H1 (cell line): Measurements from ENCODE around the gene PTGES2. TPM values are rescaled to one million over a fixed set of nuclear protein-coding genes. Genes with fewer than 3 reads are reported as not detected.

Experiments
- CTCF ChIA-PET: fragments of 300-600 bp; sonication (Branson Sonifier 250); formaldehyde crosslinking; loops from one replicate; lab custom pipeline; 2021; ENCODE audit not compliant: partially characterized antibody; lab: Charles Lee
- POLR2A ChIA-PET: fragments of 300-600 bp; sonication (Branson Sonifier 250); formaldehyde crosslinking; loops from one replicate; lab custom pipeline; 2021; ENCODE audit warnings: inconsistent platforms; ENCODE audit not compliant: partially characterized antibody; lab: Charles Lee
- DNase-seq, 2 experiments: peaks; one replicate each; pipeline versions ENCODE4 v3.0.0 to v3.0.0-alpha.2; 2010 to 2022; ENCODE audit warnings: low spot score in 2 of 2, low read depth in 1 of 2, mixed read lengths in 1 of 2
- FAIRE-seq: peaks from 2 replicates; lab custom pipeline; 2011; peaks lifted over from hg19 to GRCh38; lab: Jason Lieb, UNC
- H2AFZ ChIP-seq: 2 replicates; pipeline ENCODE4 v1.8.1; 2012; ENCODE audit warnings: low read length, inconsistent platforms
- H2AK5ac ChIP-seq: 2 replicates; pipeline ENCODE4 v1.6.1; 2013; ENCODE audit warnings: low read depth, low read length
- H2BK120ac ChIP-seq: replicated peaks from 2 replicates; pipeline ENCODE3; 2013; ENCODE audit warnings: low read depth, low read length, inconsistent platforms
- H2BK12ac ChIP-seq: 2 replicates; pipeline ENCODE4 v1.6.1; 2013; ENCODE audit warnings: low read depth, low read length
- H2BK15ac ChIP-seq: 2 replicates; pipeline ENCODE4 v1.6.1; 2013; ENCODE audit warnings: low read length
- H2BK20ac ChIP-seq: 2 replicates; pipeline ENCODE4 v1.6.1; 2013; ENCODE audit warnings: low read length
- H2BK5ac ChIP-seq: 2 replicates; pipeline ENCODE4 v1.6.1; 2013; ENCODE audit warnings: low read depth, low read length
- H3K14ac ChIP-seq: 2 replicates; pipeline ENCODE4 v1.6.1; 2013; ENCODE audit warnings: inconsistent platforms; ENCODE audit not compliant: insufficient read length
- H3K18ac ChIP-seq: 2 replicates; pipeline ENCODE4 v1.6.1; 2013; ENCODE audit warnings: low read length; ENCODE audit errors: extremely low read depth
- H3K23ac ChIP-seq: 2 replicates; pipeline ENCODE4 v1.6.1; 2013; ENCODE audit warnings: inconsistent platforms; ENCODE audit not compliant: insufficient read length
- H3K23me2 ChIP-seq: 2 replicates; pipeline ENCODE4 v1.6.1; 2013; ENCODE audit warnings: low read depth, low read length
- H3K27ac ChIP-seq: 2 replicates; pipeline ENCODE4 v1.6.1; 2011; ENCODE audit warnings: low read depth, low read length, inconsistent platforms
- H3K27me3 ChIP-seq, 4 experiments: replicated peaks in 1 of 4; 1 replicate in 1 of 4; 2 replicates in 3 of 4; pipeline versions ENCODE4 v1.6.1 to v1.8.1; 2011 to 2013; ENCODE audit warnings: low read length in 3 of 4, mild to moderate bottlenecking in 3 of 4, inconsistent platforms in 2 of 4, mixed read lengths in 2 of 4, moderate library complexity in 1 of 4; ENCODE audit not compliant: control insufficient read depth in 3 of 4, insufficient read depth in 3 of 4; ENCODE audit errors: extremely low read depth in 1 of 4
- H3K36me3 ChIP-seq, 4 experiments: 2 replicates each; pipeline versions ENCODE4 v1.6.1 to v1.8.1; 2011 to 2013; ENCODE audit warnings: mild to moderate bottlenecking in 4 of 4, low read length in 3 of 4, moderate library complexity in 2 of 4, control low read depth in 1 of 4, inconsistent platforms in 1 of 4; ENCODE audit not compliant: insufficient read depth in 4 of 4, control insufficient read depth in 2 of 4
- H3K4ac ChIP-seq: replicated peaks from 2 replicates; pipeline ENCODE3; 2013; ENCODE audit warnings: low read length, low read depth, mixed read lengths, inconsistent platforms; ENCODE audit not compliant: insufficient read length
- H3K4me1 ChIP-seq, 4 experiments: replicated peaks in 1 of 4; 1 replicate in 1 of 4; 2 replicates in 3 of 4; pipeline versions ENCODE4 v1.6.1 to v1.8.1; 2011 to 2013; ENCODE audit warnings: low read length in 3 of 4, inconsistent platforms in 2 of 4, mixed read lengths in 1 of 4; ENCODE audit not compliant: insufficient read depth in 4 of 4, control insufficient read depth in 3 of 4
- H3K4me2 ChIP-seq, 2 experiments: 2 replicates each; pipeline versions ENCODE4 v1.6.1 to v1.8.1; 2011 to 2013; ENCODE audit warnings: low read depth in 2 of 2, low read length in 2 of 2, control low read depth in 1 of 2, inconsistent platforms in 1 of 2, mild to moderate bottlenecking in 1 of 2; ENCODE audit not compliant: insufficient read depth in 1 of 2
- H3K4me3 ChIP-seq, 4 experiments: fragments of 200-600, 300-600 bp in 1 of 4; sonication (generic), shearing (Covaris generic), sonication (Bioruptor Twin) in 1 of 4; 2 replicates each; pipeline versions ENCODE4 v1.5.1 to v1.8.1; 2011 to 2016; ENCODE audit warnings: low read length in 4 of 4, low read depth in 3 of 4, control low read depth in 2 of 4, inconsistent platforms in 2 of 4, mild to moderate bottlenecking in 2 of 4, mixed read lengths in 1 of 4, moderate library complexity in 1 of 4; ENCODE audit not compliant: insufficient read depth in 2 of 4; ENCODE audit errors: extremely low read depth in 1 of 4
- H3K56ac ChIP-seq: replicated peaks from 2 replicates; pipeline ENCODE3; 2013; ENCODE audit warnings: low read depth, mild to moderate bottlenecking, mixed read lengths, low read length, inconsistent platforms; ENCODE audit not compliant: insufficient read length
- H3K79me1 ChIP-seq: 2 replicates; pipeline ENCODE4 v1.6.1; 2013; ENCODE audit warnings: low read depth, low read length, control low read depth
- H3K79me2 ChIP-seq, 2 experiments: 2 replicates each; pipeline versions ENCODE4 v1.6.1 to v1.8.1; 2012 to 2013; ENCODE audit warnings: low read length in 2 of 2, mild to moderate bottlenecking in 2 of 2, inconsistent platforms in 1 of 2; ENCODE audit not compliant: insufficient read depth in 2 of 2, control insufficient read depth in 1 of 2
- H3K9ac ChIP-seq, 4 experiments: replicated peaks in 1 of 4; 1 replicate in 1 of 4; 2 replicates in 3 of 4; pipeline versions ENCODE4 v1.6.1 to v1.8.1; 2011 to 2013; ENCODE audit warnings: low read depth in 3 of 4, low read length in 3 of 4, control low read depth in 2 of 4, mild to moderate bottlenecking in 2 of 4, moderate library complexity in 2 of 4, inconsistent platforms in 1 of 4; ENCODE audit errors: extremely low read depth in 1 of 4
- H3K9me3 ChIP-seq, 2 experiments: 2 replicates each; pipeline versions ENCODE4 v1.6.1 to v1.8.1; 2012 to 2013; ENCODE audit warnings: mild to moderate bottlenecking in 2 of 2, moderate library complexity in 2 of 2, control low read depth in 1 of 2, inconsistent platforms in 1 of 2, low read depth in 1 of 2, low read length in 1 of 2, mixed read lengths in 1 of 2; ENCODE audit not compliant: insufficient read depth in 2 of 2
- H4K20me1 ChIP-seq, 2 experiments: replicated peaks in 1 of 2; 2 replicates each; pipeline versions ENCODE3 to v1.8.1; 2011 to 2013; ENCODE audit warnings: inconsistent platforms in 2 of 2, low read length in 2 of 2, mild to moderate bottlenecking in 1 of 2; ENCODE audit not compliant: insufficient read depth in 2 of 2, control insufficient read depth in 1 of 2
- H4K5ac ChIP-seq: 2 replicates; pipeline ENCODE4 v1.6.1; 2013; ENCODE audit warnings: low read length, low read depth, mixed read lengths, inconsistent platforms; ENCODE audit not compliant: insufficient read length
- H4K8ac ChIP-seq: 2 replicates; pipeline ENCODE4 v1.8.0; 2013; ENCODE audit warnings: mild to moderate bottlenecking, moderate library complexity, low read length, inconsistent platforms; ENCODE audit not compliant: insufficient read depth; ENCODE audit errors: extremely low read depth
- H4K91ac ChIP-seq: replicated peaks from 2 replicates; pipeline ENCODE3; 2013; ENCODE audit warnings: low read length, mixed read lengths, inconsistent platforms; ENCODE audit not compliant: insufficient read length
- BRCA1 ChIP-seq: IDR thresholded peaks from 2 replicates; pipeline ENCODE4 v1.6.1; 2012; ENCODE audit warnings: low read depth, low read length, improper control_type of control experiment
- CBX5 ChIP-seq: fragments of 300-800, 300-1000 bp; sonication (generic); IDR thresholded peaks from 2 replicates; pipeline ENCODE4 v1.7.1; 2016; ENCODE audit warnings: antibody characterized with exemption, low read length, low read depth
- POU5F1 ChIP-seq: IDR thresholded peaks from 2 replicates; pipeline ENCODE4 v1.6.1; 2011; ENCODE audit warnings: low read depth, mild to moderate bottlenecking, low read length, moderate library complexity
- RBBP5 ChIP-seq: IDR thresholded peaks from 2 replicates; pipeline ENCODE4 v1.7.1; 2012; ENCODE audit warnings: low read depth, mild to moderate bottlenecking, inconsistent platforms, low read length, moderate library complexity, borderline replicate concordance
- SIRT6 ChIP-seq: IDR thresholded peaks from one replicate; pipeline ENCODE4 v1.7.1; 2012; ENCODE audit warnings: low read length, inconsistent platforms
- SIX5 ChIP-seq: IDR thresholded peaks from 2 replicates; pipeline ENCODE4 v1.6.1; 2011; ENCODE audit warnings: mild to moderate bottlenecking, low read depth, low read length
- SP2 ChIP-seq: IDR thresholded peaks from 2 replicates; pipeline ENCODE4 v1.6.1; 2012; ENCODE audit warnings: mild to moderate bottlenecking, low read length, inconsistent platforms
- WGBS, 2 experiments: shearing (Covaris generic) in 1 of 2; methylation state at CpG; one replicate each; pipeline versions ENCODE4 v1.1.6 to v1.1.7; 2013 to 2015; ENCODE audit warnings: low lambda C conversion rate in 2 of 2, mixed read lengths in 2 of 2, inconsistent platforms in 1 of 2, low coverage in 1 of 2, missing lambda C conversion rate in 1 of 2; ENCODE audit not compliant: insufficient replicate concordance in 2 of 2, insufficient coverage in 1 of 2, insufficient read length in 1 of 2; ENCODE audit errors: extremely low coverage in 1 of 2, missing lambda C conversion rate in 1 of 2; 5-methylcytosine and 5-hydroxymethylcytosine counted together
- polyA plus RNA-seq, 7 experiments: library from polyadenylated mRNA; depleted of rRNA in 3 of 7; stranded (reverse) in 5 of 7; unstranded in 2 of 7; fragments of >200 nt in 5 of 7; fragments of 200-250 nt in 2 of 7; gene quantifications; 1 replicate in 5 of 7; 2 replicates in 1 of 7; 4 replicates in 1 of 7; pipeline versions ENCODE4 v1.2.1 to v1.2.3, GENCODE V29; 2011 to 2013; ENCODE audit warnings: missing spikeins in 2 of 7, mixed read lengths in 2 of 7
- total RNA-seq: library from RNA; stranded (reverse); fragmentation: NEBNext Ultra II Directional; extraction: Animal tissue kit (Norgen Biotek cat#: 25700); gene quantifications from 2 replicates; pipeline ENCODE4 v1.2.1, GENCODE V29; 2021
- TF ChIP-seq, protein P1 (sequence below), 3 experiments: IDR thresholded peaks; 1 replicate in 2 of 3; 2 replicates in 1 of 3; pipeline versions ENCODE4 v1.5.1 to v1.6.1; 2011; ENCODE audit warnings: low read length in 3 of 3, mild to moderate bottlenecking in 3 of 3, inconsistent platforms in 2 of 3, low read depth in 1 of 3, moderate library complexity in 1 of 3; ENCODE audit not compliant: insufficient read depth in 1 of 3; ENCODE audit errors: control extremely low read depth in 1 of 3

Gene PTGES2
- total and polyA plus RNA-seq, 2 of the 8 experiments (the other 6 are each of a cell fraction or from before 2014, with no cell fraction given): 80.7 to 81.2 TPM

DNA sequence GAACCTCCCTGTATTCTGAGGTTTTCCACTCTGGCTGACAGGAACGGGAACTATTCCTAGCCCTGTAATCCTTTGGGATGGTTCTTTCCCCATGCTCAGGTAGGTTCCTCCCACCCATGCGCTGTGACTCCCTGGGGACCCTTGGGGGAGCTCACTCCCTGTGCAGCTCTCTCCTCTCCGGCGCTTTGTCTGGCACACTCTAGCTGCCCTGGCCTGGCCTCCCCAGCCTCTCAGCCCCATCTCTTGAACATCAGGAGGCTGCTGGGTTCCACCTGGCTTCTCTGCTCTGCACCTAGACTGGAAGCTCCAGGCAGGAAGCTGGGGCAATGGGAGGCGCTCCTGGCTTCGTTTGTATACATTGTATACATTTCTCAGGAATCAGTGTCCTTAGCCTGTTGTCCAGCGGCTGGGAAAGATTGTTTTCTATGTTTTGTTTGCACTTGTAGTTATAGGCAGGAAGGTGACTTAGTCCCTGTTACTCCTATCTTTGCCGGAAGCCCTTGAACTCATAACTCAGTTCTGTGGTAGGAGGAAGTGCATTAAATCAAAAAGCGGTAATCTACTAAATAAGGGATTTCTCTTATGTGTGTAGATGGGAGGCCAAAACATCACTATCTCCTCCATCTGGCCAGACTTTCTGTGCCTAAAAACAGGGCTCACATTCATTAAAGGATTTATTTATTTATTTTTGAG, 39.1 kb downstream of the PTGES2 start:
- Histone ChIP-seq H3K36me3 (no peaks in the 10 kb centered on the region), H3K9ac (no peak overlapping the region), H3K18ac (no peak overlapping the region), H4K5ac (no peak overlapping the region), H3K4me1 (peaks cover 2 to 5% (median 2%) of the 10 kb centered on the region in 4 experiments; a peak in 4 of 7 replicates), H2AFZ (no peak overlapping the region), H3K9me3 (no peaks in the 10 kb centered on the region), H3K56ac (no peak overlapping the region), H3K79me1 (peaks cover 6% of the 10 kb centered on the region), H2BK12ac (no peak overlapping the region)
- POLR2A ChIA-PET: interaction anchor here (2.8 kb wide), 1 partner anchor 11 kb away, joined by 22 read pairs; no protein-coding TSS in a partner anchor
- TF ChIP-seq RBBP5: no peak
- TF ChIP-seq SIX5: no peak
- TF ChIP-seq SIRT6: no peak
- no peak for TF ChIP-seq POU5F1
- no peak for TF ChIP-seq BRCA1
- no peak for TF ChIP-seq SP2
- TF ChIP-seq CBX5: no peak
- TF ChIP-seq, protein P1, sequence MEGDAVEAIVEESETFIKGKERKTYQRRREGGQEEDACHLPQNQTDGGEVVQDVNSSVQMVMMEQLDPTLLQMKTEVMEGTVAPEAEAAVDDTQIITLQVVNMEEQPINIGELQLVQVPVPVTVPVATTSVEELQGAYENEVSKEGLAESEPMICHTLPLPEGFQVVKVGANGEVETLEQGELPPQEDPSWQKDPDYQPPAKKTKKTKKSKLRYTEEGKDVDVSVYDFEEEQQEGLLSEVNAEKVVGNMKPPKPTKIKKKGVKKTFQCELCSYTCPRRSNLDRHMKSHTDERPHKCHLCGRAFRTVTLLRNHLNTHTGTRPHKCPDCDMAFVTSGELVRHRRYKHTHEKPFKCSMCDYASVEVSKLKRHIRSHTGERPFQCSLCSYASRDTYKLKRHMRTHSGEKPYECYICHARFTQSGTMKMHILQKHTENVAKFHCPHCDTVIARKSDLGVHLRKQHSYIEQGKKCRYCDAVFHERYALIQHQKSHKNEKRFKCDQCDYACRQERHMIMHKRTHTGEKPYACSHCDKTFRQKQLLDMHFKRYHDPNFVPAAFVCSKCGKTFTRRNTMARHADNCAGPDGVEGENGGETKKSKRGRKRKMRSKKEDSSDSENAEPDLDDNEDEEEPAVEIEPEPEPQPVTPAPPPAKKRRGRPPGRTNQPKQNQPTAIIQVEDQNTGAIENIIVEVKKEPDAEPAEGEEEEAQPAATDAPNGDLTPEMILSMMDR (IDR thresholded peaks at IDR 0.05; ENCODE audit: control extremely low read depth in 1 of 3, insufficient read depth in 1 of 3, low read depth in 1 of 3, low read length in 3 of 3): no peak
- TF ChIP-seq, all 59 proteins: peak for 0
- Histone ChIP-seq H3K23me2 (no peaks in the 10 kb centered on the region), H3K79me2 (peaks cover 0 to 22% of the 10 kb centered on the region in 2 experiments; a peak in 2 of 4 replicates), H3K23ac (no peak overlapping the region), H3K4me3 (no peak overlapping the region), H3K14ac (no peak overlapping the region), H2BK5ac (no peak overlapping the region), H4K91ac (no peak overlapping the region), H2BK15ac (no peak overlapping the region), H2BK20ac (no peak overlapping the region), H2BK120ac (no peak overlapping the region), H3K4ac (no peak overlapping the region), H4K8ac (no peak overlapping the region), H3K4me2 (no peak overlapping the region), H4K20me1 (peaks cover 2 to 5% of the 10 kb centered on the region in 2 experiments), H3K27me3 (no peaks in the 10 kb centered on the region), H3K27ac (no peak overlapping the region), H2AK5ac (no peak overlapping the region)
- 77% methylated on average over 9 of the region's 9 CpGs; no CpG with 5 or more reads in 1 of the 2 experiments for WGBS, 2 experiments
- CTCF ChIA-PET: interaction anchor here (0.7 to 3.8 kb wide), 11 partner anchors 9 to 206 kb away, joined by 3 to 17 read pairs (median 6); no protein-coding TSS in a partner anchor
- FAIRE-seq (no peak), DNase-seq (no peak)
